ENCODE measurements around the gene XPR1. TPM values are rescaled to one million over a fixed set of nuclear protein-coding genes. Genes with fewer than 3 reads are reported as not detected.
"Not testable (repeated sequence)": the region's sequence is repeated elsewhere in the genome, so short reads cannot be mapped to it uniquely, and the experiment has no call there.

XPR1 gene
- total RNA-seq, 1 donor from 2014 or later = 53.6 TPM

- DNase-seq (ENCODE audit: low read depth) = no peak
Measured at GRCh38 chr1:180785291-180785690, 153.5 kb downstream of the XPR1 start.

- DNase-seq (ENCODE audit: low read depth) = no peak
Measured at GRCh38 chr1:180785887-180786286, 154.1 kb downstream of the XPR1 start.

- no peak for DNase-seq (ENCODE audit: low read depth)
Measured at GRCh38 chr1:180786624-180787023, 154.8 kb downstream of the XPR1 start.

- DNase-seq (ENCODE audit: low read depth) = peak; percentile 47
Measured at GRCh38 chr1:180787628-180788307, 155.9 kb downstream of the XPR1 start.

- no peak for DNase-seq (ENCODE audit: low read depth)
Measured at GRCh38 chr1:180789460-180789859, 157.6 kb downstream of the XPR1 start.

GRCh38 chr1:180791152-180791551 lies 159.3 kb downstream of the XPR1 start:
- DNase-seq (ENCODE audit: low read depth) = not testable (repeated sequence)

GRCh38 chr1:180791806-180792205 lies 160.0 kb downstream of the XPR1 start:
- DNase-seq (ENCODE audit: low read depth) = peak; percentile 14

- DNase-seq (ENCODE audit: low read depth) = no peak
Measured at GRCh38 chr1:180793451-180793850, 161.6 kb downstream of the XPR1 start.

- no peak for DNase-seq (ENCODE audit: low read depth)
Measured at GRCh38 chr1:180796897-180797640, 165.2 kb downstream of the XPR1 start.

GRCh38 chr1:180800945-180801344 lies 169.1 kb downstream of the XPR1 start:
- no peak for DNase-seq (ENCODE audit: low read depth)

GRCh38 chr1:180802813-180803212 lies 171.0 kb downstream of the XPR1 start:
- DNase-seq (ENCODE audit: low read depth) = no peak

- no peak for DNase-seq (ENCODE audit: low read depth)
Measured at GRCh38 chr1:180805316-180805715, 173.5 kb downstream of the XPR1 start.

GRCh38 chr1:180811298-180811697 lies 179.5 kb downstream of the XPR1 start:
- no peak for DNase-seq (ENCODE audit: low read depth)

- no peak for DNase-seq (ENCODE audit: low read depth)
Measured at GRCh38 chr1:180811886-180812285, 180.1 kb downstream of the XPR1 start.

GRCh38 chr1:180814258-180814657 lies 182.4 kb downstream of the XPR1 start:
- no peak for DNase-seq (ENCODE audit: low read depth)

- no peak for DNase-seq (ENCODE audit: low read depth)
Measured at GRCh38 chr1:180815188-180815587, 183.4 kb downstream of the XPR1 start.

GRCh38 chr1:180816132-180816531 lies 184.3 kb downstream of the XPR1 start:
- DNase-seq (ENCODE audit: low read depth) = no peak

- no peak for DNase-seq (ENCODE audit: low read depth)
Measured at GRCh38 chr1:180821970-180822369, 190.1 kb downstream of the XPR1 start.

- not testable (repeated sequence) for DNase-seq (ENCODE audit: low read depth)
Measured at GRCh38 chr1:180831507-180831906, 199.7 kb downstream of the XPR1 start.

GRCh38 chr1:180833180-180833579 lies 201.4 kb downstream of the XPR1 start:
- DNase-seq (ENCODE audit: low read depth) = not testable (repeated sequence)

- no peak for DNase-seq (ENCODE audit: low read depth)
Measured at GRCh38 chr1:180836449-180836848, 204.6 kb downstream of the XPR1 start.

GRCh38 chr1:180837020-180837419 lies 205.2 kb downstream of the XPR1 start:
- DNase-seq (ENCODE audit: low read depth) = peak; percentile 93

GRCh38 chr1:180838535-180838934 lies 206.7 kb downstream of the XPR1 start:
- no peak for DNase-seq (ENCODE audit: low read depth)
